ENCODE results near the gene CPLX1. TPM values are rescaled to one million over a fixed set of nuclear protein-coding genes. Genes with fewer than 3 reads are reported as not detected.
"Not testable (repeated sequence)": the region's sequence is repeated elsewhere in the genome, so short reads cannot be mapped to it uniquely, and the experiment has no call there.

The CPLX1 gene
- total and polyA plus RNA-seq, 7 experiments from 2014 or later, result 0.17 to 1.9 (median 0.58) TPM; not detected in 1

GRCh38 chr4:777520-778262, 48.2 kb downstream of the CPLX1 start:
- ATAC-seq, result no peak
- H3K27me3 Mint-ChIP-seq, result peaks cover 0 to 3% (median 0%) of the 10 kb centered on the region in 5 donors
- peak overlapping the region in 5 of 10 donors; percentile 10 to 75 (median 30) for H3K4me3 Mint-ChIP-seq
- no peaks in the 10 kb centered on the region for H3K9me3 ChIP-seq (ENCODE audit: control insufficient read depth in 2 of 3, low read length in 3 of 3)
- no peak overlapping the region for H3K4me3 ChIP-seq (ENCODE audit: low read length)
- H3K27me3 ChIP-seq (ENCODE audit: control insufficient read depth in 2 of 2, insufficient read depth in 2 of 2, low read length in 2 of 2), result no peaks in the 10 kb centered on the region
- peaks cover 3 to 30% (median 5%) of the 10 kb centered on the region in 3 experiments for H3K36me3 ChIP-seq (ENCODE audit: control insufficient read depth in 2 of 3, insufficient read depth in 3 of 3, low read length in 3 of 3)
- peaks cover 7 to 40% (median 21%) of the 10 kb centered on the region in 5 donors for H3K36me3 Mint-ChIP-seq
- POLR2A ChIA-PET, result interaction anchor here (0.6 kb wide), 1 partner anchor 195 kb away, joined by 5 read pairs; no protein-coding TSS in a partner anchor
- DNase-seq, result no peak
- peaks cover 51 to 76% (median 61%) of the 10 kb centered on the region in 7 donors for H3K4me1 Mint-ChIP-seq
- H3K27ac Mint-ChIP-seq, result peak overlapping the region in 3 of 9 donors; percentile 7 to 58 (median 13)
- H3K27ac ChIP-seq (ENCODE audit: low read depth, low read length), result no peak overlapping the region
- CTCF ChIA-PET, result no interaction called here
- peaks cover 38% of the 10 kb centered on the region in 2 donors for H3K4me1 ChIP-seq (ENCODE audit: control insufficient read depth in 2 of 2, insufficient read depth in 2 of 2, low read length in 2 of 2)
- H3K9me3 Mint-ChIP-seq, result peaks cover 0 to 4% (median 0%) of the 10 kb centered on the region in 11 donors
- intact Hi-C loops (cut with micrococcal nuclease), result no loop called here

- no peaks in the 10 kb centered on the region for H3K27me3 ChIP-seq (ENCODE audit: control insufficient read depth in 2 of 2, insufficient read depth in 2 of 2, low read length in 2 of 2)
- H3K4me3 ChIP-seq (ENCODE audit: low read length), result no peak overlapping the region
- ChIA-PET POLR2A (no interaction called here), CTCF (no interaction called here)
- DNase-seq, result no peak
- peaks cover 0 to 3% (median 0%) of the 10 kb centered on the region in 5 donors for H3K27me3 Mint-ChIP-seq
- H3K36me3 Mint-ChIP-seq, result peaks cover 7 to 41% (median 23%) of the 10 kb centered on the region in 5 donors
- peaks cover 47 to 71% (median 59%) of the 10 kb centered on the region in 7 donors for H3K4me1 Mint-ChIP-seq
- H3K36me3 ChIP-seq (ENCODE audit: control insufficient read depth in 2 of 3, insufficient read depth in 3 of 3, low read length in 3 of 3), result peaks cover 3 to 31% (median 5%) of the 10 kb centered on the region in 3 experiments
- no peaks in the 10 kb centered on the region for H3K9me3 ChIP-seq (ENCODE audit: control insufficient read depth in 2 of 3, low read length in 3 of 3)
- peaks cover 0 to 3% (median 0%) of the 10 kb centered on the region in 11 donors for H3K9me3 Mint-ChIP-seq
- intact Hi-C loops (cut with micrococcal nuclease), result no loop called here
- no peak for ATAC-seq
- no peak overlapping the region for H3K27ac ChIP-seq (ENCODE audit: low read depth, low read length)
- peaks cover 31 to 32% of the 10 kb centered on the region in 2 donors for H3K4me1 ChIP-seq (ENCODE audit: control insufficient read depth in 2 of 2, insufficient read depth in 2 of 2, low read length in 2 of 2)
- peak overlapping the region in 4 of 9 donors; percentile 7 to 78 (median 64) for H3K27ac Mint-ChIP-seq
- peak overlapping the region in 8 of 10 donors; percentile 10 to 75 (median 42) for H3K4me3 Mint-ChIP-seq
These were observed 49.0 kb downstream of the CPLX1 start for GRCh38 chr4:776743-777441.

- intact Hi-C loops (cut with micrococcal nuclease); CTCF ChIA-PET; H3K9me3 ChIP-seq (ENCODE audit: control insufficient read depth in 2 of 3, low read length in 3 of 3); H3K9me3 Mint-ChIP-seq; H3K27me3 ChIP-seq (ENCODE audit: control insufficient read depth in 2 of 2, insufficient read depth in 2 of 2, low read length in 2 of 2); ATAC-seq; H3K4me3 ChIP-seq (ENCODE audit: low read length); H3K27ac ChIP-seq (ENCODE audit: low read depth, low read length); H3K27me3 Mint-ChIP-seq; DNase-seq: not testable (repeated sequence)
- Mint-ChIP-seq H3K4me1 (peaks cover 46 to 71% (median 63%) of the 10 kb centered on the region in 7 donors), H3K36me3 (peaks cover 7 to 44% (median 29%) of the 10 kb centered on the region in 5 donors), H3K4me3 (peak overlapping the region in 5 of 10 donors; percentile 12 to 76 (median 75)), H3K27ac (peak overlapping the region in 3 of 9 donors; percentile 29 to 78 (median 55))
- POLR2A ChIA-PET, result interaction anchor here (0.6 kb wide), 1 partner anchor 47 kb away, joined by 3 read pairs; no protein-coding TSS in a partner anchor
- Histone ChIP-seq H3K4me1 (ENCODE audit: control insufficient read depth in 2 of 2, insufficient read depth in 2 of 2, low read length in 2 of 2) (peaks cover 27 to 28% of the 10 kb centered on the region in 2 donors), H3K36me3 (ENCODE audit: control insufficient read depth in 2 of 3, insufficient read depth in 3 of 3, low read length in 3 of 3) (peaks cover 3 to 36% (median 5%) of the 10 kb centered on the region in 3 experiments)
These were observed 50.4 kb downstream of the CPLX1 start for GRCh38 chr4:775485-775884.

GRCh38 chr4:774419-775092, 51.4 kb downstream of the CPLX1 start:
- H3K9me3 ChIP-seq (ENCODE audit: control insufficient read depth in 2 of 3, low read length in 3 of 3); H3K27ac ChIP-seq (ENCODE audit: low read depth, low read length); DNase-seq; H3K27me3 Mint-ChIP-seq; H3K27me3 ChIP-seq (ENCODE audit: control insufficient read depth in 2 of 2, insufficient read depth in 2 of 2, low read length in 2 of 2); intact Hi-C loops (cut with micrococcal nuclease); H3K9me3 Mint-ChIP-seq; ATAC-seq; H3K4me3 ChIP-seq (ENCODE audit: low read length): not testable (repeated sequence)
- Histone ChIP-seq H3K36me3 (ENCODE audit: control insufficient read depth in 2 of 3, insufficient read depth in 3 of 3, low read length in 3 of 3) (peaks cover 3 to 43% (median 5%) of the 10 kb centered on the region in 3 experiments), H3K4me1 (ENCODE audit: control insufficient read depth in 2 of 2, insufficient read depth in 2 of 2, low read length in 2 of 2) (peaks cover 19 to 20% of the 10 kb centered on the region in 2 donors)
- Mint-ChIP-seq H3K4me3 (peak overlapping the region in 9 of 10 donors; percentile 38 to 75 (median 60)), H3K27ac (peak overlapping the region in 6 of 9 donors; percentile 41 to 79 (median 60)), H3K4me1 (peaks cover 39 to 71% (median 63%) of the 10 kb centered on the region in 7 donors), H3K36me3 (peaks cover 7 to 47% (median 37%) of the 10 kb centered on the region in 5 donors)
- POLR2A ChIA-PET, result interaction anchor here (0.7 kb wide), 1 partner anchor 107 kb away, joined by 6 read pairs; no protein-coding TSS in a partner anchor
- CTCF ChIA-PET, result interaction anchor here (2.0 kb wide), 1 partner anchor 32 kb away, joined by 4 read pairs; no protein-coding TSS in a partner anchor

GRCh38 chr4:773214-773613, 52.7 kb downstream of the CPLX1 start:
- H3K4me1 Mint-ChIP-seq, result peaks cover 33 to 69% (median 59%) of the 10 kb centered on the region in 7 donors
- peaks cover 0 to 1% (median 0%) of the 10 kb centered on the region in 11 donors for H3K9me3 Mint-ChIP-seq
- Histone ChIP-seq H3K4me3 (ENCODE audit: low read length) (no peak overlapping the region), H3K36me3 (ENCODE audit: control insufficient read depth in 2 of 3, insufficient read depth in 3 of 3, low read length in 3 of 3) (peaks cover 3 to 46% (median 5%) of the 10 kb centered on the region in 3 experiments), H3K4me1 (ENCODE audit: control insufficient read depth in 2 of 2, insufficient read depth in 2 of 2, low read length in 2 of 2) (peaks cover 14 to 20% of the 10 kb centered on the region in 2 donors), H3K9me3 (ENCODE audit: control insufficient read depth in 2 of 3, low read length in 3 of 3) (no peaks in the 10 kb centered on the region), H3K27me3 (ENCODE audit: control insufficient read depth in 2 of 2, insufficient read depth in 2 of 2, low read length in 2 of 2) (no peaks in the 10 kb centered on the region), H3K27ac (ENCODE audit: low read depth, low read length) (no peak overlapping the region)
- ChIA-PET CTCF (interaction anchor here (2.0 kb wide), 1 partner anchor 30 kb away, joined by 4 read pairs; no protein-coding TSS in a partner anchor), POLR2A (interaction anchor here (0.6 to 1.4 kb wide), 2 partner anchors 8 to 41 kb away, joined by 3 to 6 read pairs; no protein-coding TSS in a partner anchor)
- intact Hi-C loops (cut with micrococcal nuclease), result no loop called here
- H3K27me3 Mint-ChIP-seq, result no peaks in the 10 kb centered on the region
- no peak for ATAC-seq
- H3K4me3 Mint-ChIP-seq, result peak overlapping the region in 1 of 10 donors; percentile 37
- no peak for DNase-seq
- peaks cover 7 to 51% (median 39%) of the 10 kb centered on the region in 5 donors for H3K36me3 Mint-ChIP-seq
- peak overlapping the region in 1 of 9 donors; percentile 33 for H3K27ac Mint-ChIP-seq

GRCh38 chr4:772776-773175, 53.2 kb downstream of the CPLX1 start:
- peaks cover 10 to 20% of the 10 kb centered on the region in 2 donors for H3K4me1 ChIP-seq (ENCODE audit: control insufficient read depth in 2 of 2, insufficient read depth in 2 of 2, low read length in 2 of 2)
- H3K9me3 ChIP-seq (ENCODE audit: control insufficient read depth in 2 of 3, low read length in 3 of 3), result no peaks in the 10 kb centered on the region
- peak overlapping the region in 2 of 9 donors; percentile 33 to 36 for H3K27ac Mint-ChIP-seq
- peaks cover 7 to 51% (median 35%) of the 10 kb centered on the region in 5 donors for H3K36me3 Mint-ChIP-seq
- H3K27me3 Mint-ChIP-seq, result no peaks in the 10 kb centered on the region
- peaks cover 3 to 50% (median 5%) of the 10 kb centered on the region in 3 experiments for H3K36me3 ChIP-seq (ENCODE audit: control insufficient read depth in 2 of 3, insufficient read depth in 3 of 3, low read length in 3 of 3)
- H3K4me3 ChIP-seq (ENCODE audit: low read length), result no peak overlapping the region
- peaks cover 0 to 1% (median 0%) of the 10 kb centered on the region in 11 donors for H3K9me3 Mint-ChIP-seq
- H3K4me3 Mint-ChIP-seq, result peak overlapping the region in 1 of 10 donors; percentile 21
- no peaks in the 10 kb centered on the region for H3K27me3 ChIP-seq (ENCODE audit: control insufficient read depth in 2 of 2, insufficient read depth in 2 of 2, low read length in 2 of 2)
- intact Hi-C loops (cut with micrococcal nuclease), result no loop called here
- DNase-seq (no peak), ATAC-seq (no peak)
- H3K4me1 Mint-ChIP-seq, result peaks cover 29 to 64% (median 55%) of the 10 kb centered on the region in 7 donors
- ChIA-PET POLR2A (interaction anchor here (0.6 to 1.4 kb wide), 2 partner anchors 9 to 40 kb away, joined by 3 to 6 read pairs; no protein-coding TSS in a partner anchor), CTCF (no interaction called here)
- H3K27ac ChIP-seq (ENCODE audit: low read depth, low read length), result no peak overlapping the region
